Measurements from ENCODE around the gene IQCH.

DNA sequence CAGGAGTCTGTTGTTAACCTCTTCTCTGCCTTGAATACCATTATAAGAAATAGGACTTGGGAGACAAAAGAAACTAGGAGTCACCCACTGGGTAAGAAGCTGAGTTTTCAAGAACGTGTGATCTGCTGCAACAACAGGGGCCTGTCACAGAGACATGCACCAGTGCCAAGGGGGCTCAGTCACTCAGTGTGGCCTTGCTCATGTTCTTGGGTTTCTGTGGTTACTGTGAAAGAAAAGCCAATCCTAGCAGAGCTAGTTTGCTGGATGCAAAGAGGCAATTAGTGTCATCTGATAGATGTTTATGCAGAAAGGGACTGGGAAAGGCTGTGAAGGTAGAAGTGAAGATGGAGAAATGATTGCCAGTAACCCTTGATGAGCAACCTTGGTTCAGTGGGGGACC, 126.3 kb downstream of the IQCH start:
- TF ChIP-seq, protein P1, sequence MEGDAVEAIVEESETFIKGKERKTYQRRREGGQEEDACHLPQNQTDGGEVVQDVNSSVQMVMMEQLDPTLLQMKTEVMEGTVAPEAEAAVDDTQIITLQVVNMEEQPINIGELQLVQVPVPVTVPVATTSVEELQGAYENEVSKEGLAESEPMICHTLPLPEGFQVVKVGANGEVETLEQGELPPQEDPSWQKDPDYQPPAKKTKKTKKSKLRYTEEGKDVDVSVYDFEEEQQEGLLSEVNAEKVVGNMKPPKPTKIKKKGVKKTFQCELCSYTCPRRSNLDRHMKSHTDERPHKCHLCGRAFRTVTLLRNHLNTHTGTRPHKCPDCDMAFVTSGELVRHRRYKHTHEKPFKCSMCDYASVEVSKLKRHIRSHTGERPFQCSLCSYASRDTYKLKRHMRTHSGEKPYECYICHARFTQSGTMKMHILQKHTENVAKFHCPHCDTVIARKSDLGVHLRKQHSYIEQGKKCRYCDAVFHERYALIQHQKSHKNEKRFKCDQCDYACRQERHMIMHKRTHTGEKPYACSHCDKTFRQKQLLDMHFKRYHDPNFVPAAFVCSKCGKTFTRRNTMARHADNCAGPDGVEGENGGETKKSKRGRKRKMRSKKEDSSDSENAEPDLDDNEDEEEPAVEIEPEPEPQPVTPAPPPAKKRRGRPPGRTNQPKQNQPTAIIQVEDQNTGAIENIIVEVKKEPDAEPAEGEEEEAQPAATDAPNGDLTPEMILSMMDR (IDR thresholded peaks at IDR 0.05; ENCODE audit: low read length): no peak
- no peak for TF ChIP-seq EZH2 (optimal IDR thresholded peaks at IDR 0.05; ENCODE audit: low read depth, low read length)
